ENCODE measurements around the gene ABCE1. TPM values are rescaled to one million over a fixed set of nuclear protein-coding genes. Genes with fewer than 3 reads are reported as not detected.

Gene ABCE1
- total and polyA plus RNA-seq, 2 donors (not counting 3 experiments of a cell fraction or from before 2014, with no cell fraction given), result 38.4 to 114 TPM

- H4K20me1 ChIP-seq (replicated peaks; ENCODE audit: control insufficient read depth, extremely low read depth, insufficient read depth, low read length), result no peaks in the 10 kb centered on the region
- H3K36me3 ChIP-seq (ENCODE audit: control insufficient read depth in 2 of 2, extremely low read depth in 1 of 2, insufficient read depth in 2 of 2, low read length in 2 of 2), result peaks cover 0 to 2% of the 10 kb centered on the region in 2 experiments
- TF ChIP-seq POLR2AphosphoS5 (IDR thresholded peaks at IDR 0.05; ENCODE audit: insufficient read depth, low read depth, low read length) (no peak), GATA2 (IDR thresholded peaks at IDR 0.05; ENCODE audit: insufficient read depth, insufficient read length, low read depth, low read length) (no peak), MYC (IDR thresholded peaks at IDR 0.05; ENCODE audit: low read depth, low read length) (no peak), JUN (IDR thresholded peaks at IDR 0.05; ENCODE audit: borderline replicate concordance, insufficient read depth, insufficient read length, low read depth) (no peak), FOS (IDR thresholded peaks at IDR 0.05; ENCODE audit: borderline replicate concordance, insufficient read depth, low read length) (no peak), EZH2 (IDR thresholded peaks at IDR 0.05; ENCODE audit: borderline replicate concordance, low read depth, low read length, severe bottlenecking) (no peak), CTCF (IDR thresholded peaks at IDR 0.05; ENCODE audit: extremely low read depth in 1 of 2, insufficient read depth in 1 of 2, low read depth in 1 of 2, low read length in 2 of 2) (no peak), POLR2A (IDR thresholded peaks at IDR 0.05; ENCODE audit: low read depth, low read length) (no peak)
- TF ChIP-seq, protein P1, sequence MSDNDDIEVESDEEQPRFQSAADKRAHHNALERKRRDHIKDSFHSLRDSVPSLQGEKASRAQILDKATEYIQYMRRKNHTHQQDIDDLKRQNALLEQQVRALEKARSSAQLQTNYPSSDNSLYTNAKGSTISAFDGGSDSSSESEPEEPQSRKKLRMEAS (IDR thresholded peaks at IDR 0.05; ENCODE audit: insufficient read depth, insufficient read length), result no peak
- H3K4me1 ChIP-seq (ENCODE audit: control insufficient read depth, extremely low read depth, insufficient read depth, low read length), result peaks cover 3% of the 10 kb centered on the region
- intact Hi-C loops (cut with micrococcal nuclease) (no loop called here), dilution Hi-C loops (cut with MboI; ENCODE audit: extremely low pct_ligation_motif_present, low sequenced_read_pairs) (no loop called here)
- no peak overlapping the region for H3K9ac ChIP-seq (replicated peaks; ENCODE audit: extremely low read depth, insufficient read depth, low read length)
- no TSS peak for BruUV-seq (replicated peaks)
- no peak overlapping the region for H3K4me2 ChIP-seq (ENCODE audit: insufficient read depth, low read length)
- H3K4me3 ChIP-seq (replicated peaks in 1 of 3; ENCODE audit: insufficient read depth in 1 of 3, low read depth in 1 of 3, low read length in 3 of 3), result no peak overlapping the region
- no peak overlapping the region for H2AFZ ChIP-seq (ENCODE audit: low read depth, low read length)
- H3K9me1 ChIP-seq (replicated peaks; ENCODE audit: control insufficient read depth, extremely low read depth, insufficient read depth, low read length), result no peaks in the 10 kb centered on the region
- FAIRE-seq (no peak), DNase-seq (ENCODE audit: low read depth, low spot score) (no peak)
- no peaks in the 10 kb centered on the region for H3K9me3 ChIP-seq (replicated peaks; ENCODE audit: control insufficient read depth, insufficient read depth, low read length)
- peaks cover 6% of the 10 kb centered on the region for H3K79me2 ChIP-seq (ENCODE audit: control insufficient read depth, insufficient read depth, low read length)
- ChIA-PET CTCF (interaction anchor here (1.0 to 1.9 kb wide), 4 partner anchors 10 to 27 kb away, joined by 3 to 5 read pairs (median 4); partner anchors contain the start of genes ABCE1 and ANAPC10), POLR2A (no interaction called here)
- H3K27me3 ChIP-seq (ENCODE audit: control insufficient read depth in 2 of 2, insufficient read depth in 2 of 2, low read length in 2 of 2), result no peaks in the 10 kb centered on the region
- no peak overlapping the region for H3K27ac ChIP-seq (ENCODE audit: insufficient read depth, low read depth, low read length)
These were observed 26.6 kb upstream of the ABCE1 start for GRCh38 chr4:145071560-145071959.
